Ureter (tissue), 1 donor: ENCODE measurements around the gene SYNE2. TPM values are rescaled to one million over a fixed set of nuclear protein-coding genes. Genes with fewer than 3 reads are reported as not detected.
"Not testable (repeated sequence)": the region's sequence is repeated elsewhere in the genome, so short reads cannot be mapped to it uniquely, and the experiment has no call there.

Experiments used
- DNase-seq: peaks from one replicate; pipeline ENCODE4 v3.0.0-alpha.2; 2020; ENCODE audit warnings: low spot score
- total RNA-seq: library from RNA; stranded (reverse); gene quantifications from one replicate; pipeline ENCODE4 v1.2.4, GENCODE V29; 2023
- donor health status: DM: yes; HTN: yes; CAD: no.

Gene SYNE2
- 113 TPM for total RNA-seq

GRCh38 chr14:63852817-63853731 lies at the start of gene SYNE2:
TSS of gene SYNE2 (plus strand) at chr14:63853004. CDS start at chr14:63909149, 56,145 bp downstream.
- peak; percentile 80 for DNase-seq

GRCh38 chr14:63803221-63803791 lies 49.5 kb upstream of the SYNE2 start:
- DNase-seq, result not testable (repeated sequence)

DNA sequence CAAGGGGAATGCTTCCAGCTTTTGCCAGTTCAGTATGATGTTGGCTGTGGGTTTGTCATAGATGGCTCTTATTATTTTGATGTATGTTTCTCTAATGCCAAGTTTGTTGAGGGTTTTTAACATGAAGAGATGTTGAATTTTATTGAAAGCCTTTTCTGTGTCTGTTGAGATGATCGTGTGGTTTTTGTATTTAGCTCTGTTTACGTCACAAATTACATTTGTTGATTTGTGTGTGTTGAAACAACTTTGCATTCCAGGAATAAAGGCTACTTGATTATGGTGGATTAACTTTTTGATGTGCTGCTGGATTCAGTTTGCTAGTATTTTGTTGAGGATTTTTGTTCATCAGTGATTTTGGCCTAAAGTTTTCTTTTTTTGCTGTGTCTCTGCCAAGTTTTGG lies 46.7 kb upstream of the SYNE2 start:
- not testable (repeated sequence) for DNase-seq

- DNase-seq, result not testable (repeated sequence)
Measured at GRCh38 chr14:63811692-63812091, 41.1 kb upstream of the SYNE2 start.

DNA sequence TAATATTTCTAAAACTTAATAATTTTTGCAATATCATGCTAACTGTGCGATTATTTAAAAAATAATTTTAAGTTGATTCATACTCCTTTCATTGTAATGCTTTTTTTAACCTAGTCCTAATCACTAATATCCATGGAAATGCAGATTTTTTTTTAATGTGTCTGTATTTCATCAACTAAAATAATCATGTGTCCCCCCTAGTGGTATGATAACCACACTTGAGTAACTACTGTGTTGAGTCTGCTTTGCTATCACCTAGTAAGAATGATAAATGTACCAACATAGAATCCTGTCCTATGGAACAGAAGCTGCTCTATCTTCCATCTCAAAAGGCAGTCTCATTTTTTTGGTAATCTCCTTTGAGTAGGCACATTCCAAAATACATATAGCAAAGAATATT lies 19.1 kb upstream of the SYNE2 start:
- no peak for DNase-seq

DNA sequence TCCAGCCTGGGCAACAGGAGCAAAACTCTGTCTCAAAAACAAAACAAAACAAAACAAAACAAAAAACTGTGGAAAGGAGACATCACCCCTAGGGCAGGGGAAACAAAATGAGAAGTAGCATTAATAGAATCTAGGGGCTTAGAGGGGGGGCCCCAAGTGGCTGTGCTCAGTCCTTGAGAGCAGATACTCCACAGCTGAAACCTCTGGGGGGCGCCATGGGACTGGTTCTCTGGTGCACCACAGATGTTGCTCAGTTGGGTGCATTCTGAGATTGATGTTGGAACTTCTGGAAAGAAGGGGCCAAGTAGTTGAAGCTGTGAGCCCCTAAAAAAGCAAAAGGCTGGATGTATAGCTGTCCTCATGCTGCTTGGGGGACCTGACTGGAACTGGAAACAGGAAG lies 11.8 kb upstream of the SYNE2 start:
- DNase-seq, result no peak

DNA sequence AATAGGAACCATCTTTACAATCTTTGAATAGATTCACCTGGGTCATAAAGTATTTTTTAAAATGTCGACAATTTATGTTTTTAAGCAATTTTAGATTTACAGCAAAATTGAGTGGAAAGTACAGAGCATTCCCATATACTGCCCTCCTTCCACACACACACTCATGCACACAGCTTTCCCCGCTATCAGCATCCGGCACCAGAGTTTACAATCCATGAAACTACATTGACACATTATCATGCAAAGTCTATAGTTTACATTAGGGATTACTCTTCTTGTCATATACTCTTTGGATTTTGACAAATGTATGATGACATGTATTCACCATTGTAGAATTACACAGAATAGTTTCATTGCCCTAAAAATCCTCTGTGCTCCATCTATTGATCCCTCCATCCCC lies 9.0 kb upstream of the SYNE2 start:
- DNase-seq, result no peak

DNA sequence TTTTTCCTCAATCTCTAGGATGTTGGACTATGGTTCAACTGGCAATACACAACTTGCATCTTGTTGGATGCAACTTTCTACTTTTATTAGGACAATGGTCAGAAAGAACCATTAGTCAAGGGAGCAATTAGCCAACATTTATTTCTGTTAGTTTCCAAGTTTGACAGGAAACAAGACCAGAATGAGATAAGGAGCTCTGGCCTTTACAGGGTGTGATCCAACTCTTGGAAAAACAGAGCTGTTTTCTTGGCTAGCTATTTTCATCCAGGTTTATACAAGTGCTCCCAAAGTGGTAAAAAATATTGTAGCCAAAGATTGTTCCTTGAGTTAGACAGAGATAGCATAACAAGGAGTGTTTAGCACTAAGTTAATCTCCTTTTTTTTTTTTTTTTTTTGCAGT lies 3.9 kb upstream of the SYNE2 start:
- no peak for DNase-seq

GRCh38 chr14:63852271-63852816 lies 460 bp upstream of the SYNE2 start:
- DNase-seq, result no peak

DNA sequence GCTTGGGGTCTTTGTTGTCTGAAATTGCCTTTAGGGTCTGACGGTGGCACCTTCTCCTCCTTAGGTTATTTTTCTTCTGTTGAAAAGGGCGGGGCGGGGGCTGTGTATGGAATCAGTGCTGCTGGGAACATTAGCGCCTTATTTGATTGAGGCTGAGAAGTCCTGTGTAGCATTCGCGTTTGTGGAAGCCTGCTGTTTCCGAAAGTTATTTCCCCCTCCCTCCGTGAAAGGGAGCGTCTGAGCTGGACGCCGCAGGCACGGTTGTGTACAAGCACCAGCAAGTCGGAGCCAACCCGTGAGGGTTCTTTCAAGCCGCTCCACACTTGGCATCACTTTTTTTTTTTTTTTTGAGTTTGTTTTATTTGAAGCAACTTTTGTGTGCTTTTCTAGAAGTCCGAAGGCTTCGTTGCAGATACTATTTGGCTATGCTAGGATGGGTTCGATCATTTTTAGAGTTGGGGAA lies 1.1 kb downstream of the SYNE2 start:
- DNase-seq, result peak; percentile 79

GRCh38 chr14:63854330-63854729 lies 1.5 kb downstream of the SYNE2 start:
- no peak for DNase-seq

DNA sequence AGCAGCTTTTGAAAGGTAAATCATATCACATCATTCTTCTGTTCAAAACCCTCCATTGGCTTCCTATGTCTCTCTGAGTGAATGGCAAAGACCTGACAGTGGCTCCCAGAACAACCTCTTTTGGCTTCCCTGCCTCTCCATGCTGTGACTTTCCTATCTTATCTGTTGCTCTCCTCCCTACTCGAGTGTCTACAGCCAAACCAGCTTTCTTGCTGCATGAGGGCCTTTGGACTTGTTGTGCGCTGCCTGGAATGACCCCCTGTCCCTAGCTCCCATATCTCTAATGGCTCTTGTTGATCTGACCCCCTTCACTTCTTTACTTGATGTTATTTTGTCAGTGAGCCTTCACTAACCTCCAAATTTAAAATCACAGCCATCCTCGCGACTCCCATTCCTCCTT lies 2.5 kb downstream of the SYNE2 start:
- no peak for DNase-seq

DNA sequence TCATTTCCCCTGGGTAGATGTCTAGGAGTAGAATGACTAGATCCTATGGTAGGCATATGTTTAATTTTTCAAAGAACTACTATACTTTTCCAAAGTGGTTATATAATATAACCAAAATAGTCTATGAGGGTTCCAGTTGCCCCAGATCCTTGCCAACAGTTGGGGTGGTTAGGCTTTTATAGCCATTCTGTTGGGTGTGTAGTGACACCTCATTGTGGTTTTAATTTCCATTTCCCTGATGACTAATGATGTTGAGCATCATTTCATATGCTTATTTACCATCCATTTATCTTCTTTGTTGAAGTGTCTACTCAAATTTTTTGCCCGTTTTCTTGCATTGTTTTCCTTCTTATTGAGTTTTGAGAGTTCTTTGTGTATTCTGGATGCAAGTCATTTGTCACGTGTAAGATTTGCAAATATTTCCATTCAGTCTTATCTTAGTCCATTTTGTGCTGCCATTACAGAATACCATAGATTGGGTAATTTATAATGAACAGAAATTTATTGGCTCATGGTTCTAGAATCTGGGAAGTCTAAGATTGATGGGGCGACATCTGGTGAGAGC lies 4.7 kb downstream of the SYNE2 start:
- DNase-seq, result no peak

DNA sequence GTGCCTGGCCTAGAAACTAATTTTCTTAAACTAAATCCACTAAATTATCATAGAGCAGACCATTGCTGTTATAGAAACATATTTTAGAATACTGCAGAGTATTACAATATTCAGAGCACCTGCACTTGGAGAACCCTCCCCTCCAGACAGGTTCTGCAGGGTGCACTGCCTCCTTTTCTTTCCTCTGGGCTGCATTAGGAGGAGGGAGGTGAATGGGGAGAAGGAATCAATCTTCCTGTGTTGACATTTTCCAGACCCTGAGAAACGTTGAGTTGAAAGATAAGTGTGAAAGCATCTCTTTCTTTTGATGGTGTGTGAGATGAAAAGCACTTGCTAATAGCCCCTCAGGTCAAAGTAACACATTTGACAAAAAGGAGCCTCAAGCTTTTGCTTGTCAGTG lies 7.3 kb downstream of the SYNE2 start:
- no peak for DNase-seq

DNA sequence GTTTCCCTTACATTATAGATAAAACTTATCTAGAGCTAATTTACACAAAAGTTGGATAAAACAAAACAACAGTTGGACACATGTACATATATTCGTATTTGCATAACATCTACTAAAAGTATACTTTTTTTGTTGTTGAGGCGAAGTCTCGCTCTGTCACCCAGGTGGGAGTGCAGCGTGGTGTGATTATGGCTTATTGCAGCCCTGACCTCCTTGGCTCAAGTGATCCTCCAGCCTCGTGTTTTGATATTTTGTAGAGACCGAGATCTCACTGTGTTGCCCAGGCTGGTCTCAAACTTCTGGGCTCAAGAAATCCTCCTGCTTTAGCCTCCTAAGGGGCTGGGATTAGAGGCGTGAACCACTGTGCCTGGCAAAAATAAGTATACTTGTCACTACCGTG lies 9.4 kb downstream of the SYNE2 start:
- DNase-seq, result no peak

GRCh38 chr14:63863004-63863403 lies 10.2 kb downstream of the SYNE2 start:
- DNase-seq, result no peak

GRCh38 chr14:63864775-63865174 lies 12.0 kb downstream of the SYNE2 start:
- not testable (repeated sequence) for DNase-seq

DNA sequence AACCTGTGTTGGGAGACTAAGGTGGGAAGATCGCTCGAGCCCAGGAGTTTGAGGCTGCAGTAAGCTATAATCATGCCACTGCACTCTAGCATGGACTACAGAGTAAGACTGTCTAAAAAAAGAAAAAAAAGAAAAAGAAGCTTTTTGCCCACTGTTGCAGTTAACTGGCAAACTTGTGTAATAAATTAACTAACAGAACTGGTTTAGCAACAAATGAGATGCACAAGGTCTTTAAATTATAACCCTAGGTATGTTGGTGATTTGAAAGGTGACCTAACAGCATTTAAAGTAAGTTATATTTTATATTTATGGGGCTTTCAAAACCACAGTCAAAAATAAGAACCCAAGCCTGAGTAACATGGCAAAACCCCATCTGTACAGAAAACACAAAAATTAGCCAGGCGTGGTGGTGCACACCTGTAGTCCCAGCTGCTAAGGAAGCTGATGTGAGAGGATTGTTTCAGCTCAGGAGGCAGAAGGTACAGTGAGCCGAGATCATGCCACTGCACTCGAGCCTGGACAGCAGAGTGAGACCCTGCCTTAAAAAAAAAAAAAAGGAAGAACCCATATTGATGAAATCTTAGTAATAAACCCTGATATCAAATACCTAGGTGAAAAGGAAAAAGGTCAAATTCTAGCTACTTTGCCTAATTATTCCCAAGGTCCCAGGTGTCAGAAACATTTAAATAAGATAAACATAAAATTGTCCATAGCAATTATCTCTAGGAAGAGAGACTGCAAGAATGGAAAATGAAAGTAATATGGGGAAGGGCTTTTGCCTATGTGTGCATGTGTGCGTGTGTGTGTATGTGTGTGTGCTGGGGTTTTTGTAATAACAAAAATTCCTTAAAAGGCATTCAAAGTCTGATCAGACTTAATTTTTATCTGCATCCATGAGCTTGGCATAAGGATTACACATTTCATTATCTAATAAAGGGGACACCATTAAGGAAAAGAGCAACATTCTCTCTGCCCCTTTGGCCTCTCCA lies 15.4 kb downstream of the SYNE2 start:
- no peak for DNase-seq

DNA sequence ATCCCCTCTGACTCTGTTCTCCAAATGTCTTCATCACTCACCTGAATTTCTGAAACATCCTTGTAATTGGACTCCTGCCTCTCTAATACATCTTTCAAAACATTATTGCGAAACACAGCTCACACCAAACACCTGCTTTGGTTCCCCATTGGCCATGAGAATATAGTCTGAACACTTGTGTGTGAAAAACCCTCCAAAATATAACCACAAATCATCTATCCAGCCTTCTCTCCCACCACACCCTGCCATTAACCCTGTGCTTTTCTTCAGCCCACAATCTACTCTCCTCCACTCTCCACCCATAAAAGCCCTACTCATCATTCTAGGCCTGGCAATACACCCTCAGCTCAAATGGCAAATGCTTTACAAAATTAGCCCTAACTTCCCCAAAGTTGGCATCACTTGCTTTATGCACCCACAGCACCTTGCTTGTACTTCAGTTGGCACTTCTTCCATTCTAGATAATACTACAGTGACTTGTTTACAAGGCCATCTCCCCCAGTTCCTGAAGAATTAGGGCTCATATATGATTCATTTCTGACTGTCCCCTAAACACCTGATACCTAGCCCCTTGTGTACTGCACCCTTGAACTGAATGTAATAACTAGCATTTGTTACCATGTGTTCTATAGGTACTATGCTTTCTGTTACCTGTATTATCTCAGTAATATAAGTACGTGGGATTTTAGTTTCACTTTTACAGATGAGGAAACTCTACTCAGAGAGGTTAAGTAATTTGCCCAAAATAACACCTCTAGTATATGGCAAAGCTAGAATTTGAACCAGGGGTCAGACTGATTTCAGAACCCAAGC lies 17.3 kb downstream of the SYNE2 start:
- not testable (repeated sequence) for DNase-seq

DNA sequence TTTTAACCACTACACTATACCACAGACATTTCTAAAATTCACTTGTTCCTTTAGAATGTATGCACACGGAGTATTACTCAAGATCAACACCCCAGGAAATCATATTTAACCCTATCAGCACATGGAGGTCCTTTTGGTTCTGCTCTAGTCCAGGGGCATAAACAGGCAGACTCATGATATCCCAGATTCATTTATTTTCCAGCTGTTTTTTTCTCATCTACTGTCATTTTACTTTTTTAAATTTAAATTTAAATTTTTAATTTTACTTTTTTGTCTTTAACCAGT lies 17.9 kb downstream of the SYNE2 start:
- not testable (repeated sequence) for DNase-seq

GRCh38 chr14:63874223-63874622 lies 21.4 kb downstream of the SYNE2 start:
- no peak for DNase-seq
